Activated CD8-positive, alpha-beta T cell treated with anti-CD3 and anti-CD28 coated beads, Interleukin-2, amount 10 ng/mL, durations not matched to agents 7 days and 5 days (primary cell): ENCODE data around the gene CNTNAP5. TPM values are rescaled to one million over a fixed set of nuclear protein-coding genes. Genes with fewer than 3 reads are reported as not detected.

Source experiments
- ATAC-seq: fragments of 150-1000 bp; cut with Tn5 transposase; one replicate; pipeline ENCODE4 v1.10.0; 2021; ENCODE audit warnings: moderate library complexity
- CTCF ChIA-PET: fragments of 350-600 bp; sonication (Branson Sonifier 250); formaldehyde crosslinking; loops from one replicate; lab custom pipeline; 2021; ENCODE audit warnings: antibody characterized with exemption; lab: Charles Lee
- POLR2A ChIA-PET: fragments of 350-600 bp; sonication (Branson Sonifier 250); formaldehyde crosslinking; loops from one replicate; lab custom pipeline; 2021; ENCODE audit warnings: antibody characterized with exemption; lab: Charles Lee
- DNase-seq: peaks from one replicate; pipeline ENCODE4 v3.0.0-alpha.2; 2020
- H3K27ac Mint-ChIP-seq: one replicate; pipeline ENCODE4 v1.8.0; 2021; ENCODE audit warnings: mild to moderate bottlenecking, mixed read lengths
- H3K27me3 Mint-ChIP-seq: one replicate; pipeline ENCODE4 v1.8.0; 2021; ENCODE audit warnings: low read depth, mixed read lengths
- H3K36me3 Mint-ChIP-seq: one replicate; pipeline ENCODE4 v1.8.0; 2021; ENCODE audit warnings: low read depth, mixed read lengths
- H3K4me1 Mint-ChIP-seq: one replicate; pipeline ENCODE4 v1.8.0; 2021; ENCODE audit warnings: low read depth, mixed read lengths
- H3K4me3 Mint-ChIP-seq: one replicate; pipeline ENCODE4 v1.8.0; 2021; ENCODE audit warnings: mild to moderate bottlenecking, mixed read lengths
- H3K9me3 Mint-ChIP-seq: one replicate; pipeline ENCODE4 v1.8.0; 2022; ENCODE audit warnings: mixed read lengths; ENCODE audit not compliant: insufficient read depth
- total RNA-seq, 2 experiments: library from RNA; stranded (reverse); gene quantifications; one replicate each; pipeline ENCODE4 v1.2.3, GENCODE V29; 2021

CNTNAP5 gene
- total RNA-seq, 2 experiments from 2014 or later: not detected

GRCh38 chr2:124662946-124663644 is 638.0 kb downstream of the CNTNAP5 start:
- ChIA-PET CTCF (no interaction called here), POLR2A (no interaction called here)
- H3K27ac Mint-ChIP-seq: no peak overlapping the region
- H3K4me1 Mint-ChIP-seq: no peaks in the 10 kb centered on the region
- H3K9me3 Mint-ChIP-seq: peaks cover 4% of the 10 kb centered on the region
- ATAC-seq: no peak
- H3K27me3 Mint-ChIP-seq: no peaks in the 10 kb centered on the region
- no peaks in the 10 kb centered on the region for H3K36me3 Mint-ChIP-seq
- no peak overlapping the region for H3K4me3 Mint-ChIP-seq
- no peak for DNase-seq

GRCh38 chr2:124663645-124663997 is 638.5 kb downstream of the CNTNAP5 start:
- no peak for ATAC-seq
- Mint-ChIP-seq H3K27me3 (no peaks in the 10 kb centered on the region), H3K36me3 (no peaks in the 10 kb centered on the region), H3K4me3 (no peak overlapping the region), H3K9me3 (peaks cover 4% of the 10 kb centered on the region), H3K27ac (no peak overlapping the region), H3K4me1 (no peaks in the 10 kb centered on the region)
- CTCF ChIA-PET: no interaction called here
- no peak for DNase-seq
- POLR2A ChIA-PET: no interaction called here

GRCh38 chr2:124664363-124664762 is 639.3 kb downstream of the CNTNAP5 start:
- Mint-ChIP-seq H3K27ac (no peak overlapping the region), H3K36me3 (no peaks in the 10 kb centered on the region)
- CTCF ChIA-PET: no interaction called here

GRCh38 chr2:124666976-124667375 is 641.9 kb downstream of the CNTNAP5 start:
- Mint-ChIP-seq H3K27ac (no peak overlapping the region), H3K27me3 (no peaks in the 10 kb centered on the region), H3K4me1 (no peaks in the 10 kb centered on the region), H3K4me3 (no peak overlapping the region), H3K36me3 (no peaks in the 10 kb centered on the region), H3K9me3 (peaks cover 4% of the 10 kb centered on the region)
- CTCF ChIA-PET: no interaction called here
- no peak for DNase-seq
- POLR2A ChIA-PET: no interaction called here
- ATAC-seq: no peak

More at GRCh38 chr2:124664363-124664762, 639.3 kb downstream of the CNTNAP5 start:
- ATAC-seq (no peak), DNase-seq (no peak)
- Mint-ChIP-seq H3K4me3 (no peak overlapping the region), H3K4me1 (no peaks in the 10 kb centered on the region), H3K9me3 (peaks cover 4% of the 10 kb centered on the region), H3K27me3 (no peaks in the 10 kb centered on the region)
- POLR2A ChIA-PET: no interaction called here

GRCh38 chr2:124668161-124668560 is 643.1 kb downstream of the CNTNAP5 start:
- no peak for DNase-seq
- CTCF ChIA-PET: no interaction called here
- POLR2A ChIA-PET: no interaction called here
- no peaks in the 10 kb centered on the region for H3K27me3 Mint-ChIP-seq
- no peak for ATAC-seq
- peaks cover 4% of the 10 kb centered on the region for H3K9me3 Mint-ChIP-seq
- H3K36me3 Mint-ChIP-seq: no peaks in the 10 kb centered on the region
- no peaks in the 10 kb centered on the region for H3K4me1 Mint-ChIP-seq
- no peak overlapping the region for H3K27ac Mint-ChIP-seq
- no peak overlapping the region for H3K4me3 Mint-ChIP-seq

GRCh38 chr2:124670187-124670586 is 645.1 kb downstream of the CNTNAP5 start:
- peaks cover 4% of the 10 kb centered on the region for H3K9me3 Mint-ChIP-seq
- ATAC-seq (no peak), DNase-seq (no peak)
- no peaks in the 10 kb centered on the region for H3K27me3 Mint-ChIP-seq
- POLR2A ChIA-PET: no interaction called here
- no peaks in the 10 kb centered on the region for H3K4me1 Mint-ChIP-seq
- no peak overlapping the region for H3K27ac Mint-ChIP-seq
- H3K36me3 Mint-ChIP-seq: no peaks in the 10 kb centered on the region
- CTCF ChIA-PET: no interaction called here
- H3K4me3 Mint-ChIP-seq: no peak overlapping the region

- ChIA-PET POLR2A (no interaction called here), CTCF (no interaction called here)
- H3K4me1 Mint-ChIP-seq: no peaks in the 10 kb centered on the region
- peaks cover 10% of the 10 kb centered on the region for H3K9me3 Mint-ChIP-seq
- no peak overlapping the region for H3K4me3 Mint-ChIP-seq
- H3K27me3 Mint-ChIP-seq: no peaks in the 10 kb centered on the region
- no peak for DNase-seq
- ATAC-seq: no peak
- H3K27ac Mint-ChIP-seq: no peak overlapping the region
- H3K36me3 Mint-ChIP-seq: no peaks in the 10 kb centered on the region
These were observed 653.0 kb downstream of the CNTNAP5 start for GRCh38 chr2:124678043-124678442.

- no peaks in the 10 kb centered on the region for H3K27me3 Mint-ChIP-seq
- H3K27ac Mint-ChIP-seq: no peak overlapping the region
- ChIA-PET POLR2A (no interaction called here), CTCF (no interaction called here)
- no peak overlapping the region for H3K4me3 Mint-ChIP-seq
- ATAC-seq (no peak), DNase-seq (no peak)
- peaks cover 25% of the 10 kb centered on the region for H3K9me3 Mint-ChIP-seq
- H3K36me3 Mint-ChIP-seq: no peaks in the 10 kb centered on the region
- H3K4me1 Mint-ChIP-seq: no peaks in the 10 kb centered on the region
These were observed 658.7 kb downstream of the CNTNAP5 start for GRCh38 chr2:124683536-124684428.

- DNase-seq (no peak), ATAC-seq (no peak)
- Mint-ChIP-seq H3K27me3 (no peaks in the 10 kb centered on the region), H3K9me3 (peaks cover 40% of the 10 kb centered on the region), H3K36me3 (no peaks in the 10 kb centered on the region), H3K4me3 (no peak overlapping the region), H3K4me1 (no peaks in the 10 kb centered on the region), H3K27ac (no peak overlapping the region)
- POLR2A ChIA-PET: no interaction called here
- CTCF ChIA-PET: no interaction called here
These were observed 664.3 kb downstream of the CNTNAP5 start for GRCh38 chr2:124689348-124689747.

- ChIA-PET CTCF (no interaction called here), POLR2A (no interaction called here)
- DNase-seq (no peak), ATAC-seq (no peak)
- H3K4me3 Mint-ChIP-seq: no peak overlapping the region
- H3K27ac Mint-ChIP-seq: no peak overlapping the region
- no peaks in the 10 kb centered on the region for H3K4me1 Mint-ChIP-seq
- H3K9me3 Mint-ChIP-seq: peaks cover 32% of the 10 kb centered on the region
- H3K36me3 Mint-ChIP-seq: no peaks in the 10 kb centered on the region
- H3K27me3 Mint-ChIP-seq: no peaks in the 10 kb centered on the region
These were observed 667.1 kb downstream of the CNTNAP5 start for GRCh38 chr2:124692216-124692615.

GRCh38 chr2:124692707-124693106 is 667.6 kb downstream of the CNTNAP5 start:
- Mint-ChIP-seq H3K27me3 (no peaks in the 10 kb centered on the region), H3K36me3 (no peaks in the 10 kb centered on the region), H3K9me3 (peaks cover 32% of the 10 kb centered on the region), H3K27ac (no peak overlapping the region), H3K4me3 (no peak overlapping the region), H3K4me1 (no peaks in the 10 kb centered on the region)
- DNase-seq (no peak), ATAC-seq (no peak)
- CTCF ChIA-PET: no interaction called here
- POLR2A ChIA-PET: no interaction called here

GRCh38 chr2:124693156-124693555 is 668.1 kb downstream of the CNTNAP5 start:
- H3K4me3 Mint-ChIP-seq: no peak overlapping the region
- POLR2A ChIA-PET: no interaction called here
- ATAC-seq (no peak), DNase-seq (no peak)
- no peaks in the 10 kb centered on the region for H3K4me1 Mint-ChIP-seq
- CTCF ChIA-PET: no interaction called here
- no peaks in the 10 kb centered on the region for H3K27me3 Mint-ChIP-seq
- no peaks in the 10 kb centered on the region for H3K36me3 Mint-ChIP-seq
- H3K9me3 Mint-ChIP-seq: peaks cover 31% of the 10 kb centered on the region
- no peak overlapping the region for H3K27ac Mint-ChIP-seq
